ENCODE results near the gene FAM210B.
"Not testable (repeated sequence)": the region's sequence is repeated elsewhere in the genome, so short reads cannot be mapped to it uniquely, and the experiment has no call there.

The FAM210B gene

DNA sequence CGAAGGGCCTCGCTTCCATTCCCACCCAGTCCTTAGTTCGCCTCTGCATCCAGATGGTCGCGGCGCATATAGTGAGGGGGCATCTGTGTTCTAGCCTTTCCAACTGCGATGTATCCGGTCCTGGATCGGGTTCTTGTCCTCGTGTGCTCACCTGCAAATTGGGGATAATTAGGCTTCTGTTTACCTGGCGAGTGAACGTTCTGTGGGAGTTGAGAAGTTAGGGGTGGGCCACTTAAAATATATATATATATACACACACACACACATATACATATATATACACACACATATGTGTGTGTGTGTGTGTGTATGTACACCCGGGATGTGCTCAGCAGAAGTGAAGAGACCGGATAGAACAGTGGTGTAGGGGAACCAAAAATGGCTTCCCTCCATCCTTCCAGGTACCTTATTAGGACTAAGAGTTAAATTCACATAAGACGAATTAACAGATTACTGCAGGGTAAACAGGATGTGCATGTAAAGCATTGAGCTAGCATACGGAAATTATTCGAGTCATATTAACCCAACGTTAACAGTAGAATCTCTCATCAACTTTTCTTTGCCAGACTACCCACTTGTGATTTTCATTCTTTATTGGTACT is 34.2 kb downstream of the FAM210B start:
- DNase-seq (ENCODE audit: low read depth) = peak; percentile 20

DNA sequence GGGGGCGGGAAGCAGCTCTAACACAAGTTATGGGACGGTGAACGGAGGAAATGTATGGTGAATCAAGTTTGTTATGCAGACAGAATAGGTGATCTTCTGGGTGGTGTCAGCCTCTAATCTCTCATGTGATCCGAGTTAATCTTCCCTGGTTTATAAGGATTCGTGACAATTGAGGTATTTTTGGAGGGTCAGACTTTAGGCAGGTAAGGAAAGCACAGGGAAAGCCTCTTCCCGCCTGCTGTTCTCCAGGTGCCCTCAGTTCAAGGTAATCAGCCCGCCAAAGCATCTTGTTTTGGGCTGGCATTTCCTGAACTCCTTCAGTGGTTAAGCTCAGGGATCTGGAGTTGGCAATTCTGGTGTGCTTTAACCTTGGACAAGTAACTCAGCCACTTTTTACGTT is 34.9 kb downstream of the FAM210B start:
- DNase-seq (ENCODE audit: low read depth) = no peak

DNA sequence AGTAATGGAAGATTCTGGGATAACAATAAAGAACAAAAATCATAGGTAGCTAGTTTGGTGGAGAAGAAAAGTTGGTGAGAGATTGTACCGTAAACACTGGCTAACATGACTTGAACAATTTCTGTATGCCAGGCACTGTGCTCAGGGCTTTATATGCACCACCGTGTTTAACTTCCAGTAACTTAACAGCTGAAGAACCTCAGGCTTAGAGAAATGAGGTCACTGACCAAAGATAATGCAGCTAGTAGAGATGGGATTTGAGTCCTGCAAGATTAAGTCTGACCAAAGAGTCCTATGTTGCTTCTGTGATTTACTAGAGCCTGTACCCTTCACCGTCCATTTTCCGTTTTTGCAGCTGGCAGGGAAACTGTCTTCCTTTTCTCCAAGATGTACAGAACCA is 36.4 kb downstream of the FAM210B start:
- no peak for DNase-seq (ENCODE audit: low read depth)

DNA sequence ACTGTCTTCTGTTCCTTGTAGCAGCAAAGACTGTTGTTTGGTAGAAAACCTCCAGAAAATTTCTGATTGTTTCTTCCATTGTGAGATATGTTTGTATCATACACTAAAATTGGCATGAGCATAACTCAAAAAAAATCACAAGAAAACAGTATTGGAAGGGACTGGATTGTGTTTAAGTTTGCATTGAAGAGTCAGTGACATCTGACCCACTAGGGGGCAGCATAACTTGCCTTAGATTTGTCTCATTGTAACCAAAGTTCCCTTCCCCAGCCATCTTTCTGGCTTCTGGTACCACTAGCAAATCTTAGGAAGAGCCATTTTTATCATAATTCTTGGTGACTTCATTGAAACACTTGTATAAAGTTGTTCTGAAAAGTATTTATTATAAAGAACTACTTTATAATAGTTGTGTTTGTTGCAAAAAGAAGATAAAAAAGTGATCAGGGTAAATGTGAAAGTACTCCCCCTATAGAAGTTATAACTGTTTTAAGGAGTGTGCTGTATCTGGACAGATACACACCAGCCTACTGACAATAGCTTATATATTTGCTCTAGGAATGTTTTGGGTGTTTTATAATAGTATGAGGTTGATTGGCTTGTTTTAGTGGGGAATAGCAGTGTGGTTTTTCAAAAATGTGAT is 41.3 kb downstream of the FAM210B start:
- DNase-seq (ENCODE audit: low read depth) = peak; percentile 74

- DNase-seq (ENCODE audit: low read depth) = no peak
Observed at GRCh38 chr20:56403465-56403864, 44.7 kb downstream of the FAM210B start.

GRCh38 chr20:56405356-56405755 is 46.6 kb downstream of the FAM210B start:
- not testable (repeated sequence) for DNase-seq (ENCODE audit: low read depth)

DNA sequence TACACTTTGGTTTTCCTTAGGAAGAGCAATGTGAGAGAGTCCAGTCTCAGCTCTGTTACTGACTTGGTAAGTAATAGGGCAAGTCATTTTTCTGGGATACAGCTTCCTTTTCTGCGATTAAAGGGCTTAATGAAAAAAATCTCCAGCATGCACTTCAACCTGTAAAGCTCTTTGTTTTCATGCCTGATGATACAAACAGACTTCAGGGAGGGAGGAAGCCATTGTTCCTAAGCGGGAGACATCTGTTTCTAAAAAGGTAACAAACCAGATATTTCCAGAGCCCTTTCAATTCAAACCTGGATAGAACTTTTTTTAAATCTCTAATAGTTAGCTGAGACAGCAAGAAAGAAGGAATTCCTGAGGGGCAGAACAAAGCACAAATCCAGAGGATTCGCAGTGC is 48.1 kb downstream of the FAM210B start:
- no peak for DNase-seq (ENCODE audit: low read depth)

DNA sequence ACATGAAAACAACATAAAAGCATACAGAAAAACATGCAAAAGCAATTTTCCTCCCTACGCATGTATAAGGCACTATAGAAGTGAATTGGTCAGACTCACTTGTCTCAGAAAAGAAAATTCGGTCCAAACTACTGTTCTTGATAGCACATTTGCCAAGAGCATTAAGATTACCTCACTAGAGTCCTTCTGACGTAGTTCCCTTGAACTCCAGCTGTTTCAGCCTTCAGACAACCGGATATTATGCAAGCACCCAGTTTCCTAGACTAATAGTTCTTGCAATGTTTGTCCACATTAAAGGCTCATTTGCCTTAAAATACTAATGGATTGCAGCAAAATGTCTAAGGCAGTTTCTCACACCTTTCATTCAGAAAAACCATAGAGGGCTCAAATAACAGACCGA is 50.7 kb downstream of the FAM210B start:
- DNase-seq (ENCODE audit: low read depth) = peak; percentile 34

GRCh38 chr20:56409956-56410355 is 51.2 kb downstream of the FAM210B start:
- no peak for DNase-seq (ENCODE audit: low read depth)

- DNase-seq (ENCODE audit: low read depth) = not testable (repeated sequence)
Observed at GRCh38 chr20:56411287-56411686, 52.5 kb downstream of the FAM210B start.

DNA sequence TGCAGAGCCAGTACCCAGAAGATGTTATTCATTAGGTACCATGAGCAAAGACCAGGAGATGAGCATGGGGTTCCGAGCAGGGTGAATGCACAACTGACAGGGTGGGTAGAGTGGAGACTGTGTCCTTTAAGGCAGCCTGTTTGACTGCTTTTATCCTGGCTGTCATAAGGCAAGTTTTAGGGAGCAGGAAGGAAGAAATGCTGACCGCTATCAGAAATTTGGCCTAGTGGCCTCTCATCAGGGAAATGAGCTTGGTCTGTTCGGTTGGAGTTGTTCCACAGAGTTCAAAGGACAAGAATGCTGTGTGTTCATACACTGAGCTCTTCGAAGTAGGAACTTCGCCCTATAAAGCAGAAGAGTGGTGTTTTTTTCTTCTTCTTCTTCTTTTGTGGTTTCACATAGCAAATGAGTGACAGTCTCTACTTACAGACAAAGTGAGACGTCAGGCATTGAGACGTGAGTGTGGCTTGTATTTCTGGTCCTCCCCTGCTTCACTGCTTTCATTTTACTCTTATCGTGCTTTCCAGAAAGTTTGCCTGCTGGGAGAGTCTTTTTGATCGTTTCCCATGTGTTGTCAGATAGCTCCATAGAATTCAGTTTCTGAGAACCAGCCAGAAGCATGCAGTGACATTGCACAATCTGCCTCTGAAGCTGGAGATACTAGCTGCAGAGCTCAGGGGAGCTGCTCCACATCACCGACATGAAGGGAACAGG is 53.1 kb downstream of the FAM210B start, which contains the start of gene CASS4:
TSS of gene CASS4 (plus strand) at position 502 of the 714 bp plus-strand sequence. CDS start at position 701, 199 bp downstream.
- DNase-seq (ENCODE audit: low read depth) = peak; percentile 23

- DNase-seq (ENCODE audit: low read depth) = no peak
Observed at GRCh38 chr20:56412473-56412790, 53.7 kb downstream of the FAM210B start.

DNA sequence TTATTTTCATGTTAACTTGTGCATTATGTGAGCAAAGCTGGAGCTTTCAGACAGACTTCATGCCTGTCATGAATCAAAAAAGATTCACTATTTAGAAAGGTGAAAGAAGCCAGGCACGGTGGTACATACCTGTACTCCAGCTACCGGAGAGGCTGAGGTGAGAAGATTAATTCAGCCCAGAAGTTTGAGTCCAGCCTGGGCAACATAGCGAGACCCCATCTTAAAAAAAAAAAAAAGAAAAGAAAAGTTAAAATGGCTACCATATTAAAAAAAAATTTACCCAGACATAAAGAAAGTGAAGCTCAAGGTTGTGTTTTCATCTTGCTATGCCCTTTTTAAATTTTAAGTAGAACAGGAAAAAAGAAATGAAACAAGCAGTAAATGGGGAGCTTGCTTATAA is 54.2 kb downstream of the FAM210B start:
- DNase-seq (ENCODE audit: low read depth) = no peak

DNA sequence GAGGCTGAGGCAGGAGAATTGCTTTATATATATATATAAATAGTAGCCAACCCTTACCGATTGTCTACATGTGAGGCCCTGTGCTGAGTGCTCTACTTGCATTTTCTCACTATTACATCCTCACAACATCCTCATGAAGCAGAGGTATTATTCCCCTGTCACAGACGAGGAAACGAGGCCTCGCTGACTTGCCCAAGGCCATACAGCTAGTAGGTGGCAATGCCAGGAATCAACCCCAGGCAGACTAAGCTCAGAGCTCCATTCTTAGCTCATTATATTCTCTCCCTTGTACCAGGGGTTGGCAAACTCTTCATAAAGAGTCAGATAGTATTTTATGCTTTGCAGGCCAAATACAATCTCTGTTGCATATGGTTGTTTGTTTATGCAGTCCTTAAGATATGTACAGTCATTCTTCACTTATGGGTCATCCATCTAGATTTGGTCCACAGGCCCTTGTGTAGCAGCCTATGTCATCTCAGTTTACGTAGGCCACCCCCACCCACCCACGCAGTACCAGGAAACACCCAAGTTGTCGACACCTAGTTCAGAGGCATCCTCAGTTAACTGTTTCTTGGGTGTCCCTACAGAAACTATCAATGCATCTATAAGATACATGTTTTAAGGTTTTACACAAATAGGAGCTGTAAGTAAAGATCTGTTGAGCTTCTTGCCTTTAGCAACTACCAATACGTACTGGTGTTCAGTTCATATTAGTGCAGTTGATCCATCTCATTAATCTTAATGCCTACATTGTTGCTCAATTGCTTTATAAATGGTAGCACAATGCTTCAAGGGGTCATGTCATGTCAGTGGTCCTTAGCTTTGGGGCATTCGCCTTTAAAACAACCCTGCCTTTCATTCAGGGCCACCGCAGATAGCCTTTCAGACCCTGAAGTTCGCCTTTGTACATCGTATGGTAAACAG is 56.3 kb downstream of the FAM210B start:
- peak; percentile 83 for DNase-seq (ENCODE audit: low read depth)

GRCh38 chr20:56417402-56417801 is 58.6 kb downstream of the FAM210B start:
- DNase-seq (ENCODE audit: low read depth) = no peak

DNA sequence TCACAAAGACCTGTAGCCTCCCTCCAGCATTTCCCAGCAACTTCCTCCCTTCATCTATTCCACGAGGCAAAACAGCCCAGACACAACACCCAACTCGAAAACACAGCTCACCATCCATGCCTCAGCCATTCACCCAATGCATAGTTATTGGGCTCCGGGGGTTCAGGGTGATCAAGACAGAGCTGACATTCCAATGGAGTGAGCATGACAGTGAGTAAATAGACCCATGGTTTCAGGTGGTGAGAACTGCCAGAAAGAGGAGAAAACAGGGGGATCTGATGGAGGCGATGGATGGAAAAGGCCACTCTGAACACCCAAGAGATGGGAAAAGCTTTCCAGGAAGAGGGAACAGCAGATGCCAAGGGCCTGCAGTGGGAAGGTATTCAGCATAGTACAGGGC is 59.1 kb downstream of the FAM210B start:
- DNase-seq (ENCODE audit: low read depth) = peak; percentile 54
